HG03565 (cell line): Measurements from ENCODE around the gene SPATA1.

ENCODE experiments used
- ATAC-seq: cut with Tn5 transposase; IDR thresholded peaks from one replicate; pipeline ENCODE4 v1.9.1; 2021; ENCODE audit warnings: mild to moderate bottlenecking, moderate library complexity; ENCODE audit not compliant: unreplicated experiment

Gene SPATA1

DNA sequence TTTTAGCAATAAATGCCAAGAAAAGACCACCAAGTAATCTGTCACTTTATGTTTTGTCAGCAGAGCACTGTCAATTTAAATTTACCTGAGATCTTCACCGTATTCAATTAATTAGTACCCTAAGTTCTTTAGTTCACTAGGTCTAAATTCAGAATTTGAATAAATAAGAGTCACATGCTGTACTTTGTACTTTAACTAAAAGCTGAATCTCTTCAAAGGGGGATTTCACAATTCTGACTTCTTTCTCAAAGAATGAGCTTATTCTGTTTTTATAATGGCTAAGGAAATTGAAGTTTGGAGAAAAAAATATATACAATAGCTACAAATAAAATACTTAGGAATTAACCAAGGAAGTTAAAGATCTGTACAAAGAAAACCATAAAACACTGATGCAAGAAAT, 2.3 kb downstream of the SPATA1 start:
- ATAC-seq, result no peak

DNA sequence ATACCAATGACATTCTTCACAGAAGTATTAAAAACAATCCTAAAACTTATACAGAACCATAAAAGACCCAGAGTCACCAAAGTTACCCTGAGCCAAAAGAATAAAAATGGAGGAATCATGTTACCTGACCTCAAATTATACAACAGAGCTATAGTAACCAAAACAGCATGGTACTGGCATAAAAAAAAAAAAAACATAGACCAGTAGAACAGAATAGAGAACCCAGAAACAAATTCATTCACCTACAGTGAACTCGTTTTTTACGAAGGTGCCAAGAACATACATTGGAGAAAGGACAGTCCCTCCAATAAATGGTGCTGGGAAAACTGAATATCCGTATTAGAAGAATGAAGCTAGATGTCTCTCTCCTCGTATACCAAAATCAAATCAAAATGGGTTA, 2.8 kb downstream of the SPATA1 start:
- ATAC-seq, result no peak

DNA sequence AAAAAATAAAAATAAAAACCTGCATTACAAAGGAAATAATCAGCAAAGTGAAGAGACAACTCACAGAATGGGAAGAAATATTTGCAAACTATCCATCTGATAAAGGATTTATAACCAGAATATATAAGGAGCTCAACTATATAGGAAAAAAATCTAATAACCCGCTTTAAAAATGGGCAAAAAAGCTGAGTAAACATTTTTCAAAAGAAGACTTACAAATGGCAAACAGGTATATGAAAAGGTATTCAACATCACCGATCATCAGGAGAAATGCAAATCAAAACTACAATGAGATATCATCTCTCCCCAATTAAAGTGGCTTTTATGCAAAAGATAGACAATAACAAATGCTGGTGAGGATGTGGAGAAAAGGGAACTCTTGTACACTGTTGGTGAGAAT, 4.0 kb downstream of the SPATA1 start:
- ATAC-seq, result no peak

DNA sequence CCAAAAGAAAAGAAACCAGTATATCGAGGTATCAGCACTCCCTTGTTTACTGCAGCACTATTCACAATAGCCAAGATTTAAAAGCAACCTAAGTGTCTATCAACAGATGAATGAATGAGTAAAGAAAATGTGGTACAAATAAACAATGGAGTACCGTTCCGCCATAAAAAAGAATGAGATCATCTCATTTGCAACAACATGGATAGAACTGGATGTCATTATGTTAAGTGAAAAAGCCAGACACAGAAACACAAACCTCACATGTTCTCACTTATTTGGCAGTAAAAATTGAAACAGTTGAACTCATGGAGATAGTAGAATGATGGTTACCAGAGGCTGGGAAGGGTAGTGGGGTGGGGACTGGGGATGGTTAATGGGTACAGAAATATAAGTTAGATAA, 4.5 kb downstream of the SPATA1 start:
- no peak for ATAC-seq

DNA sequence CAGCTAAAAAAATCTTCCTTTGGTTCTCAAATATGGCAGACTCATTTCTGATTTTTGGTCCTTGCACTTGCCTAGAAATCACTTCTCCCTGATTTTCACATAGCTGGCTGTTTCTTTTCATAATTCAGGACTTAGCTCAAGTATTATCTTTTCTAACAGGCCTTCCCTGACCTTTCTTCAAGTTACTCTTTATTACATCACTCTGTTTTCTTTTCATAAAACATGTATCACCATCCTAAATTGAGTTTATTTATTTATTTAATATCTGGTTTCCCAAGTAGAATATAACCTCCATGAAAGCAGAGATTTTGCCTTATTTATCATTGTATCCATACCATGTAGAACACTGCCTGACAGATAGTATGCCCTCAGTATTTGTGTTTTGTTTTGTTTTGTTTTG, 18.4 kb downstream of the SPATA1 start:
- ATAC-seq, result no peak

DNA sequence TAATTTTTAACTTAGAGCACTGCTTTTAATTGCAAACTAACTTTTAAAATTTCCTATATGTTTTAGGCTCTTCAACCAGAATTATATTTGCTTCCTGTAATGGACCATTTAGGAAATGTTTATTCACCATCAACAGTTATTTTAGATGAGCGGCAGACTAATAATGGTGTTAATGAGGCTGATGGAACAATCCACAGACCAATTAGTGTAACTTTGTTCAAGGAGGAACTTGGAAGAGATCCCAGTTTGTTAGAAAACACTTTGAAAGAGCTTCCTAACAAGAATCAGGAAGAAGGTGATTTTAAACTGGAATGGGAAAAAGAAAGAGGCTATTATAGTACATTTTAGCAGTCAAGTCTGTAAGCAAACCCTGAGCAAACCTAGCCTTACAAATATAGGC, 19.6 kb downstream of the SPATA1 start:
- ATAC-seq, result no peak

DNA sequence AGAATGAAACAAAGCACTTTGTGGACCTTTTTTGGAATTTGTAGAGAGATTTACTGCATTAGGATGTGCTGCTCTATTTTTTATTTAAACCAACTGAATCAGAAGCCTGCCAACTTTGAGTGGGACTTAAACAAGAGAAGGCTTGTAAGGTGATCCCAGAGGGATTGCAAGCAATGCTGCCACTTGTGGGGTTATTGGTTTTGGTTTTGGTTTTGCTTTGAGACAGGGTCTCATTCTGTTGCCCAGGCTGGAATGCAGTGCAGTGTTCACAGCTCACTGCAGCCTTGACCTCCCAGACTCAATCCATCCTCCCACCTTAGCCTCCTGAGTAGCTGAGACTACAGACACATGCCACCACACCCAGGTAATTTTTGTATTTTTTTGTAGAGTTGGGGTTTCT, 32.4 kb downstream of the SPATA1 start:
- ATAC-seq, result no peak

DNA sequence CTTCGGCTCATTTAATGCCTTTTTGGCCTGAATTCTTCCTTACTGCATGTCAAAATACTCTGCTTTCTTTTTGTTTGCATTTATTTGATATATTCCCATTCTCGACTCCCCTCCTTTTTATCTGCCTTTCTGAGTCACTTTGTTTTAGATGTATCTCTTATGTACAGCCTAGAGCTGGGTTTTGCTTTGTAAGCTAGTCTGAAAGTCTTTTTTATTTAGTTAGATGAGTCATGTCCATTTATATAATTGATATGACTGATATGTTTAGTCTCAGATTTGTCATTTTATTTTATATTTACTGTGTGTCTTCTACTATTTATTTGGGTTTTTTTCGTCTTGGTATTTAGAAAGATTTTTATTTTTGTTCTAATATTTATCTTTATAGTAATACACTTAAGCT, 33.8 kb downstream of the SPATA1 start:
- ATAC-seq, result no peak

DNA sequence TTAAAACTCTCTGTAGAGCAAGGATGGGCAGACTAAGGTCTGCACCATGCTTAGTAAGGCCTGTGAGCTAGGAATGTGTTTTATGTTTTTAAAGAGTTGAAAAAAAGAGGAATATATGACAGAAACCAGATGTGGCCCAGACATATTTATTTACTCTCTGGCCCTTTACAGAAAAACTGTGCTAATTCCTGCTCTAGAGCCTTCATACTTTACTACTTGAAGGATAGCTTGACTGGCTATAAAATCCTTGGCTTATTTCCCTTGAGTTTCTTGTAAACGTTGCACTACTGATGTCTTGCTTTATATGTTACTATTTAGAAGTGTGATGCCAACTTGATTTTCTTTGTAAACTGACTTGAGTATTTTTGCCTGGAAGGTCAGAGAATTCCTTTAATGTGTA, 34.6 kb downstream of the SPATA1 start:
- ATAC-seq, result no peak

DNA sequence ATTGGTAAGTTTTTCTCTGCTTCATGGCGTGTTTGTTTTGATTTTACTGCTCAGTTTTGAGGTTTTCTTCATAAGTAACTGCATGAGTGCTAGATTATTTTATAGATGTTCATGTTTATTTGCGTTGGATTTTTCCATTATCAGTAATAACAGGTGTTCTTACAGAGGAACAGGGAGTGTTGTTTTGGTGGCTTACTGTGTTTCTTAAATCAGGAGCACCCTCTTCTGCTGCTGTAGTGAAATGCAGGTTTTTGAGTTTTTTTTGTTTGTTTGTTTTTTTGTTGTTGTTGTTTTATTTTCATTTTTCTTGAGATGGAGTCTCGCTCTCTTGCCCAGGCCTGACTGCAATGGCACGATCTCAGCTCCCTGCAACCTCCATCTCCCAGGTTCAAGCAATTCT, 35.5 kb downstream of the SPATA1 start:
- no peak for ATAC-seq

DNA sequence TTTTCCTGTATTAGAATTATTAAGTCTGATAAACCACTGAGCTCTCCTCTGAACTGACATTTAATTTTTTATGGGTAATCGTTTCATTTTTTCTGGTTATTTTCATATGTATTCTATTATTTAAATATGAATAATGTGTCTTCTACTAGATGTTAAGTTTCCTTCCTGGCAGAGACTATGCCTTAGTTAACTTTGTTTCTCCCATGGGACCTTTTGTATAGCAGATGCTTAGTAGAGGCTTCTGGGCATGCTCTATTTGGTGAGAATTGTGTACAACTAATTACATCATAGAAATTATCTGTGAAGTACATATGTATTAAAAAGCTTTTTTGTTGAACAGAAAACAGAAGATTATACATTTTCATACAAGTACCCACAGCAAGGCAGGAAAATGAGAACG, 44.6 kb downstream of the SPATA1 start:
- no peak for ATAC-seq

DNA sequence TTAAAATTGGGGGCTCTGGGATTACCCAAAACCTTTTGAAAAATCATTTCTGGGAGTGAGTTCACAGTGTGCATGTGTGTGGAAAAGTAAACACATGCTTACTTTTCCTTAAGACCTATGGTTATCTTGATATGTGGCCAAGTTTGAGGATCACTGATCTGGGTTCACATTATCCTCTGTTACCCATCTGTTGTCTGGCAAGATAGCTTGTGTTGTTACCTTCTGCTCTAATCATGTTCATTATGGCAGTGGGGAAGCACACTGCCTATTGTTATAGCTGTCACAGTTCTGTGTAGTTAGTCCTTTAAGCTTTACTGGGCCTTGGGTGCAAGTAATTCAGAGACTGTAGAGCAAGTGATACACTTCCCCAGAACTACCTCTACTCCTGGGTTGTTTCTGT, 63.0 kb downstream of the SPATA1 start:
- ATAC-seq, result no peak

DNA sequence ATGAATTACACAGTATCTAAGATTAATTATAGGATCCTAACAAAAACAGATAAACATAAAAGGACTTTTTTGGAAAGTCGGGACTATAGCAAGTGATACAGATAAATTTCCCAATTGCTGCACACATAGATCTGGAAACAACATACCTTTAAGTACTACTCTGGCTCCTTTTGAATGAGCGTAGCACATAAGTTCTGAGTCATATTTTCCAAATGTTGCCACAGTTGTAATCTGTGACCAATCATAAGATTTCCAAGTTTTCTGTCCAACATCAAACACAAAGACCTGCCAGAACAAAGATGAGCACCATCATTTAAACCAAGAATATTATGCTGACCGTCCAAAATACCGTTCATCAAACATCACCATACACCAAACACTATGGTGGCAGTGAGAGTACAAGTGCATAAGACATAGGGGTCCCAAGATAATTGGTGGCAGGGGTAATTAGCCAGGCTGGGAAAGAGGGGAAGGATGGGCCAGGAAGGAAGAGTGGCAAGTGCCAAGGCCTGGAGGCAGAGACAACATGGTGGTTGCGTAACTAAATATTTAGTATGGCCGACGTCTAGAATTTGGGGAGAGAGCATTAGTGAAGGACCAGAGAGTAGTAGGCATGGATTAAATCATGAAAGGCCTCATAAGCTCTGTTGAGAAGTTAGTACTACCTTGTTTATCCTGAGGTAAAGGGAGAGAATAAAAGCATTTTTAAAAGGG, 64.4 kb downstream of the SPATA1 start:
- ATAC-seq, result no peak

DNA sequence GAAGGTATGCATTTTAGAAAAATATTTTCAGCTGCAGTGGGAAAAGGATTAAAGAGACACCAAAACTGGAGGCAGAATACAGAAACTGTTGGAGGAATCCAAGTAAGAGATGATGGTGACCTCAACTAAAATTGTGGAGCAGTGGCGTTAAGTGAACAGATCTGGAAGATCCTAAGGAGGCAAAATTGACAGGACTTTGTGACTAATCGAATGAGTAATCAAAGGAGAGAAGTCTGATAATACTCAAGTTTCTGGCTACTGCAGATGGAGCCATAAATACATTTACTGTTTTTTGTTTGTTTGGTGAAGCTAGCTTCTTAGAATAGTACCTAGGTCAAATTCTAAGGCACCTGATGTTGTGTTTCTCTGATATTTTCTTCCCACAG, 65.0 kb downstream of the SPATA1 start:
- no peak for ATAC-seq

DNA sequence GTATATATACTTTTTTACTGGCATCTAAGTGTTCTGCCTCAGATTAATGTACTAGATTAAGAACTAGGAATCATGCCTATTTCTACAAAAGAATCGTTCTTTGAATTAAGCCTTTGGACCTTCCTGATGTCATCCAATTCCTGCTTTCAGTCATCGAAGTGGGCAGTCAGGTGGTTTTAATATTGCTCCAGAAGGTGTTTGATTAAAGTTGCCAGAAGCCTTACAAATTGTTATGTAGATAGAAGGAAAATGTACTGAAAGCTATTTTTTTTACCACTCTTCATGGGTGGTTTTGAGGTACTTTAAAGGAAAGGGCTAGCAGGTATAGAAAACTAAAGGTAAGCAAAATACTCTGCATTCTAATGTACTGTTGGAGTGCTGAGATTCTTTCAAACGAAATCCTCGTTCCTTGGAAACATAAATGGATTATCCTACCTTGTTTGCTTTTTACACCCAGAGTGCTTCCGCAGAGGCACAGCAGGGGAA, 67.3 kb downstream of the SPATA1 start:
- ATAC-seq, result no peak

DNA sequence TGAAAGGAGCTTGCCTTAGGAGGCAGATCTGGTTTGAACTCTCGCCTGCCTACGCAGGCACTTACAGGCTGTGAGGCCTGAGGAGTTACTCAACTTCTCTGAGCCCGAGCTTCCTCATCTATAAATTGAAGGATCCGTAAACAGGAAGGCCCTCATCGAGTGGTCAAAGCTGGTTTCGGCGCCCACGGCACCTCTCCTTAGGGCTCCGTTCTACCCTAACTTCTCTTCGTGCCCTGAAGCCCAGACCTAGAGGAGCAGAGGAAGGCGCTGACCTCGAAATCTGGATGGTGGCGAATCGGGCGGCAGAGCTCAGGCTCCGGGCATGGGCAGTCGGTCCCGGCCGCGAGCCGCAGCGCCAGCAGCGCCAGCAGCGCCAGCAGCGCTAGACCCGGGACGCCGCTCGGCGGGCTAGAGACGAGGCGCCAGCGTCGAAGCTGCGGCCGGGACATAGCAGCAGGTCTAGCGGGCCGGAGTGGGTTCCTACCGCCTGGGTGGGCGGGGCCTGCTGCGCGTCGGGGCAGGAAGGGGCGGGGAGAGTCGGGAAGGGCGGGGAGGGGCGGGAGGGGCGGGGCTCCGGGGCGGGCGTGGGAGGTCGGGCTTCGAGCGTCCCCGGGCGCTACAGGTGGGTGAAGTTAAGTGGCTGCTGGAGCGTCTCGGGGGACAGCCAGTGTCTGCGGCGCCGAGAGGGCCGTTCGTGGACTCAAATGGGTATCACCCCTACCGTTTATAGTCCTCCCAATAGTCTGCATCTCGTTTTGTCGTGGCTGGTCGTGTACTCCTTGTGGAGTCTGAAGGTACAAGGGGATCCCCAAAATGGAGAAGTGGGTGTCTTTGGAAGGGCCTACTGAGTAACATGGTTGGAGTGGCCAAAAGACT, 68.0 kb downstream of the SPATA1 start, which contains the start of gene CTBS:
Gene CTBS (minus strand): TSS at position 474 of the 876 bp plus-strand sequence. CDS start 25 bp downstream, at position 449.
- peak; percentile 63 for ATAC-seq

DNA sequence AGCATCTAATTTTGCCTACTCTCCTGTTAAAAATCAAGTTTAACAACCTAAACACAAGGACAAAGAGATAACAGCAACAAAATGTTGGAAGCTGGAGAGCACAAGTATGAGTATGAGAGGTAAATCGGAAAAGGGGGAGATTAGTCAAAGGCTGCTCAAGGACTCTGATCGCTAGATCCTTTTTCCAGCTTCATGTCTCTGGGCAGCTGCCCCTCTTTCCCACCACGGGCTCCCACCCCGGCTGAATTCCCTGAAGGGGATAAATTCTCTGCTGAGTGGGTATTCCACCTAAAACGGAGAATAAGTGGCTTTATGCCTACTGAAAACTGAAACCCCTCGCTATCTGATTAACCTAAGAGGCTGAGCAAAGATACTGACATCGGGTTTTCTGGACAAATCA, 68.8 kb downstream of the SPATA1 start:
- no peak for ATAC-seq

DNA sequence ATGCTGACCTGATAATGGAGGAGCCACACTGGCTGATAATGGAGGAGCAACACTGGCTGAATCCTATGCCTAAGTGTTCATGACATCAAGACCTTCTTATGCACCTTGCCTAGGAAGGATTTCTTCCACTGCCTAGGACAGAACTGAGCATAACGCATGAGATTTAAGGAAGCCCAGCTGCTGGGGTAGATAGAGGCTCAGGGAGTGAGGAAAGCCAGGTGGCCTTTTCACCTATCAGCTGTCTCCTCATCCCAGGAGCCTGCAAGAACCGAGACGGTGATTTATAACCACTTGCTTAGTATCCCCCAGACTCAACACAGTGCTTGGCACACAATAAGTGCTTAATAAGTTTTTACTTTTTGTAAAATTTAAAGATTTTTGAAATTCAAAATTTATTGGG, 75.5 kb downstream of the SPATA1 start:
- ATAC-seq, result no peak

DNA sequence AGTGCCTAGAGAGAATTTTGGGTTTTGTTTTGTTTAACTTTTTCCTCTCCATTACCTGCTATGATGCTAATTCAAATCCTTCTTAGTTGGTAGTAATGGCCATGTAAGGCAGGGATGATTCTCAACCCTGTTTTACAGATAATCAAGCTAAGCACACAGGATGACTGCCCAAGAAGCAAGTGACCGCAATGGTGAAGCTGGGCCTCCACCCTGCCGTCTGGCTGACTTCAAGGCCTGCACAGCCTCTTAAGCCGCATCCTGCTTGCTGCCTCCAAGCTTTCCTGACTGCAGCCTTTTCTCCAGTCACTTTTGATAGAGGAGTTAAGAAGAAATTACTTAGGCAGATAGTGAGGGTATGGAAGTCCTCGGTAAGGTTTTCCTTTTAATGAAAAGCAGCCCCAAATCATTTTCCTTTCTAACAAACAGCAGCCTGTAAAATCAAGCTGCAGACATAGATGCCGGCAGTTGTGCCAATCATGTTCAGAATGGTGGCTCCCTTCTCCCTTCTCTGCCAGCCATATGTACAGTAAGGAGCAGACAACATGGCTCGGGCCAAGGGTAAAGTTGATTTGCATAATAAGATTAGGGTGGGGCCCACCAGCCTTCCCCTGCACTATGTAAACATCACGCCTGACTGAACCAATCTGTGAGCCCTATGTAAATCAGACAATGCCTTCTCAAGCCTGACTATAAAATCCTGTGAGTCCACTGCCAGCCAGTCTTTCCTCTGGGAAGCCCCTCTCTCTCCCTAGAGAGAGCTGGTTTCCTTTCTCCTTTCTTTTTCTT, 76.8 kb downstream of the SPATA1 start:
- no peak for ATAC-seq

DNA sequence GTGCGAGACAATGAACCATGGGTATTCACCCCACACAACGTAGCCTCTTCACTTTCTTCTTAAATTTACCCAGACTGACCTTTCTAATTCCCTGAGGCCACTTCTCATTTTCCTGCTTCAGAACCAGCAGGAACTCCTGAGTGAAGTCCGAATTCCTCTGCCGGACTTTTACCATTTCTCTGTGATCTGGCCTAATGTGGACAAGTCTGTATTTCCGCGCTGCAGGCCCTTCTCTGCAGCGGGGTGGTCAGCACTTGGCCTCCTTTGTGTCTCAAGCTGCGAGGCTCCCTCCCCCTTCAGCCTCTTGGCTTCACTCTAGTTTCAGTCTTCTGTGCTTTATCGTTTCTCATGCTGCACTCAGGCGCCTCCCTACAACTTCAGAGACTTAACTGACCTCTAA, 77.5 kb downstream of the SPATA1 start:
- no peak for ATAC-seq

DNA sequence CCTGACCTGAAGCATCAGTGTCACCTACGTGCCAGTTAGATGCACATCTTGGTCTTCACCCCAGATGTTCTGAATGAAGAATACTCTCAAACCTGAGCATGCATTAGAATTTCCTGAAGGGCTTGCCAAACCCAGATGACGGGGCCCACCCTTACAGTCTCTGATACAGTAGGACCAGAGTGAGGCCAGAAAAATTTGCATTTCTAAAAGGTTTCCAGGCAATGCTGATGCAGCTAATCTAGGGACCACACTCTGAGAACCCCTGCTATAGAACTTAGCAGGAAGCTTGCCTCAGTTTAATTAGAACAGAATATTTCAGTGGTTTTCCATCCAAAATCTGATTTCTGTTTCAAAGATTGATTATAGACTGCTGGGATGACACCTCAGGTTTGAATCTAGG, 77.9 kb downstream of the SPATA1 start:
- no peak for ATAC-seq
